Naive thymus-derived CD4-positive, alpha-beta T cell (primary cell): ENCODE data around the gene ARAP3. TPM values are rescaled to one million over a fixed set of nuclear protein-coding genes. Genes with fewer than 3 reads are reported as not detected.

Experiments
- ATAC-seq: fragments of 150-1000 bp; cut with Tn5 transposase; 2 replicates; pipeline ENCODE4 v1.10.0; 2021; ENCODE audit warnings: mild to moderate bottlenecking, moderate library complexity
- CTCF ChIA-PET: fragments of 350-600 bp; sonication (Branson Sonifier 250); formaldehyde crosslinking; loops from one replicate; lab custom pipeline; 2021; ENCODE audit warnings: antibody characterized with exemption; lab: Charles Lee
- POLR2A ChIA-PET: fragments of 350-600 bp; sonication (Branson Sonifier 250); formaldehyde crosslinking; loops from one replicate; lab custom pipeline; 2021; ENCODE audit warnings: antibody characterized with exemption, inconsistent platforms; lab: Charles Lee
- DNase-seq, 9 donors: peaks; one replicate each; pipeline versions ENCODE4 v3.0.0 to v3.0.0-alpha.2; 2020 to 2022; ENCODE audit warnings: mixed read lengths in 1 of 9
- H3K27ac ChIP-seq: one replicate; pipeline ENCODE4 v1.7.0; 2013; ENCODE audit warnings: mild to moderate bottlenecking, low read depth, low read length, moderate library complexity
- H3K27me3 ChIP-seq, 2 donors: one replicate each; pipeline ENCODE4 v1.7.0; 2013; ENCODE audit warnings: low read length in 2 of 2, mild to moderate bottlenecking in 2 of 2, moderate library complexity in 2 of 2; ENCODE audit not compliant: control insufficient read depth in 2 of 2, insufficient read depth in 2 of 2
- H3K36me3 ChIP-seq, 3 experiments: 1 replicate in 2 of 3; 2 replicates in 1 of 3; pipeline ENCODE4 v1.7.0; 2013; ENCODE audit warnings: low read length in 3 of 3, mild to moderate bottlenecking in 3 of 3, moderate library complexity in 1 of 3; ENCODE audit not compliant: insufficient read depth in 3 of 3, control insufficient read depth in 2 of 3
- H3K4me1 ChIP-seq, 2 donors: one replicate each; pipeline ENCODE4 v1.7.0; 2013; ENCODE audit warnings: low read length in 2 of 2, mild to moderate bottlenecking in 2 of 2, moderate library complexity in 1 of 2; ENCODE audit not compliant: control insufficient read depth in 2 of 2, insufficient read depth in 2 of 2
- H3K4me3 ChIP-seq: 2 replicates; pipeline ENCODE4 v1.7.0; 2013; ENCODE audit warnings: mild to moderate bottlenecking, low read length
- H3K9me3 ChIP-seq, 3 experiments: 1 replicate in 2 of 3; 2 replicates in 1 of 3; pipeline ENCODE4 v1.7.0; 2013; ENCODE audit warnings: low read length in 3 of 3; ENCODE audit not compliant: control insufficient read depth in 2 of 3
- H3K27ac Mint-ChIP-seq, 9 donors: one replicate each; pipeline ENCODE4 v1.8.0; 2020 to 2022; ENCODE audit warnings: mixed read lengths in 9 of 9, mild to moderate bottlenecking in 8 of 9, moderate library complexity in 5 of 9, inconsistent platforms in 2 of 9
- H3K27me3 Mint-ChIP-seq, 5 donors: one replicate each; pipeline ENCODE4 v1.8.0; 2021 to 2022; ENCODE audit warnings: mixed read lengths in 5 of 5, mild to moderate bottlenecking in 1 of 5
- H3K36me3 Mint-ChIP-seq, 5 donors: one replicate each; pipeline ENCODE4 v1.8.0; 2020 to 2022; ENCODE audit warnings: mixed read lengths in 5 of 5, mild to moderate bottlenecking in 3 of 5, inconsistent platforms in 1 of 5
- H3K4me1 Mint-ChIP-seq, 7 donors: one replicate each; pipeline ENCODE4 v1.8.0; 2020 to 2022; ENCODE audit warnings: mixed read lengths in 7 of 7, mild to moderate bottlenecking in 3 of 7, inconsistent platforms in 1 of 7
- H3K4me3 Mint-ChIP-seq, 10 donors: one replicate each; pipeline ENCODE4 v1.8.0; 2020 to 2022; ENCODE audit warnings: mild to moderate bottlenecking in 10 of 10, mixed read lengths in 10 of 10, moderate library complexity in 6 of 10, inconsistent platforms in 2 of 10
- H3K9me3 Mint-ChIP-seq, 11 donors: one replicate each; pipeline ENCODE4 v1.8.0; 2020 to 2022; ENCODE audit warnings: mixed read lengths in 11 of 11, mild to moderate bottlenecking in 4 of 11, inconsistent platforms in 1 of 11, moderate library complexity in 1 of 11
- intact Hi-C, 2 donors: fragments of 100-400 bp; cut with micrococcal nuclease; formaldehyde crosslinking; loops; one replicate each; pipeline ENCODE4 v1.15.1; 2023
- polyA plus RNA-seq, 2 donors: library from polyadenylated mRNA; unstranded; fragments of 300-500 nt; fragmentation: Illumina TruSeq; gene quantifications; one replicate each; pipeline ENCODE4 v1.2.3, GENCODE V29; 2021
- total RNA-seq, 6 experiments: library from RNA in 5 of 6; stranded (reverse) in 5 of 6; gene quantifications; 1 replicate in 5 of 6; 2 replicates in 1 of 6; pipeline ENCODE4 v1.2.3 and lab custom pipeline; 2021 to 2026

The ARAP3 gene
- total and polyA plus RNA-seq, 7 experiments from 2014 or later = 1.0 to 15.3 (median 9.8) TPM; not detected in 2

DNA sequence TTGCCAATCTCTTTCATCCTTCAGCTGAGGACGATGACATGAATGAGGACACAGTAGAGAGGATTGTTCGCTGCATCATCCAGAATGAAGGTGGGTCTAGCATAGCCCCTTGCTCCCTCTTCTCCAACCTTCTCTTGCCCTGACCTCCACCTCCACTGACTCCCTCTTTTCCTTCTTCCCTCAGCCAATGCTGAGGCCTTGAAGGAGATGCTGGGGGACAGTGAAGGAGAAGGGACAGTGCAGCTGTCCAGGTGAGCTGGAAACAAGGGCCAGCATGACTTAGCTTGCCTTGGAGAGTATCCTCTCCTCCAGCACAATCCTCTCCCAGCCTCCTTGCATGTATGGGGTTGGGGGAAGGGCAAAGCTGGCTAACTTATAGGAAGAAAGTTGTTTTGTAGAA, 43.3 kb downstream of the ARAP3 start:
- intact Hi-C loops = loop anchor here (1.0 to 10.0 kb wide), 6 partner anchors 13 to 1366 kb away; partner anchors contain the start of genes APBB3 (in 1 of the 2), ARHGAP26 (in 1 of the 2), EIF4EBP3 (in 1 of the 2) and FCHSD1 (in 1 of the 2)
- H3K27ac ChIP-seq = no peak overlapping the region
- peaks cover 0 to 41% (median 0%) of the 10 kb centered on the region in 3 experiments for H3K36me3 ChIP-seq
- Mint-ChIP-seq H3K27me3 (no peaks in the 10 kb centered on the region), H3K9me3 (no peaks in the 10 kb centered on the region), H3K4me3 (peak overlapping the region; percentile 29 to 95 (median 90)), H3K27ac (peak overlapping the region; percentile 72 to 93 (median 90)), H3K36me3 (peaks cover 0 to 14% (median 10%) of the 10 kb centered on the region in 5 donors), H3K4me1 (peaks cover 30 to 51% (median 34%) of the 10 kb centered on the region in 7 donors)
- ChIA-PET POLR2A (interaction anchor here (1.3 to 4.1 kb wide), 6 partner anchors 8 to 318 kb away, joined by 3 to 36 read pairs (median 7); partner anchors contain the start of genes DELE1, DIAPH1, FCHSD1 and TAF7), CTCF (interaction anchor here (4.3 kb wide), 1 partner anchor 46 kb away, joined by 31 read pairs; no protein-coding TSS in a partner anchor)
- H3K9me3 ChIP-seq = no peaks in the 10 kb centered on the region
- no peak overlapping the region for H3K4me3 ChIP-seq
- peaks cover 23 to 24% of the 10 kb centered on the region in 2 donors for H3K4me1 ChIP-seq
- DNase-seq (no peak), ATAC-seq (no peak)
- no peaks in the 10 kb centered on the region for H3K27me3 ChIP-seq

DNA sequence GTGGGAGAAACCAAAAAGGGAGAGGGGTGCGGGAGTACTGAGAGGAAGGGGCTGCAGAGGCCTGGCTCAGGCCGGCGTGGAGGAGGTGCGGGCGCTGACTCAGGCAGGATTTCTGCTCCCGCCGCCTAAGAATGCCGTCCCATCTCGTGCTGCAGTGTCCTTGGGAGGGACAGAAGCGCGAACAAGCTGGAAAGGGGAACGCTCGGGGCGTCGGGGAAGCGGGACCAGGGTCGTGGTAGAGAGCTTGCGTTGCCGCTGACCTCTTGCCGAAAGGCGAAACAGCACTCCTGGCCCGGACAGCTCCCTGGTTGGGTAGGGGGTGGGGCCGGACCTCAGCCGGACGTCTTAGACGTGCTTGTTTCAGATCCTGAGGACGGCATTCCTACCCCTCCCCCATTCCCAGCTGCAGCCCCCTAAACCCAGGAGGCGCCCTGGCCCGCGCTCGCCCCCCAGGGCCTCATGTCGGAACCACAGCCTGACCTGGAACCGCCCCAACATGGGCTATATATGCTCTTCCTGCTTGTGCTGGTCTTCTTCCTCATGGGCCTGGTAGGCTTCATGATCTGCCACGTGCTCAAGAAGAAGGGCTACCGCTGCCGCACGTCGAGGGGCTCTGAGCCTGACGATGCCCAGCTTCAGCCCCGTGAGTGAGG, 44.1 kb downstream of the ARAP3 start:
- Histone ChIP-seq H3K36me3 (peaks cover 0 to 34% (median 0%) of the 10 kb centered on the region in 3 experiments), H3K27me3 (no peaks in the 10 kb centered on the region), H3K27ac (peak overlapping the region; percentile 88), H3K4me1 (peaks cover 23 to 24% of the 10 kb centered on the region in 2 donors), H3K4me3 (peak overlapping the region; percentile 81), H3K9me3 (no peaks in the 10 kb centered on the region)
- peaks cover 30 to 55% (median 38%) of the 10 kb centered on the region in 7 donors for H3K4me1 Mint-ChIP-seq
- peaks cover 0 to 15% (median 10%) of the 10 kb centered on the region in 5 donors for H3K36me3 Mint-ChIP-seq
- POLR2A ChIA-PET = interaction anchor here (0.9 to 4.5 kb wide), 14 partner anchors 9 to 317 kb away, joined by 3 to 36 read pairs (median 6); partner anchors contain the start of genes DELE1, DIAPH1, FCHSD1 and TAF7
- intact Hi-C loops = loop anchor here (1.0 to 10.0 kb wide), 9 partner anchors 13 to 1367 kb away; partner anchors contain the start of genes ANKHD1 (in 2 of the 2), APBB3 (in 1 of the 2), ARHGAP26 (in 1 of the 2) and EIF4EBP3 (in 1 of the 2)
- peak; percentile 41 for ATAC-seq
- no peaks in the 10 kb centered on the region for H3K27me3 Mint-ChIP-seq
- H3K4me3 Mint-ChIP-seq = peak overlapping the region; percentile 78 to 96 (median 90)
- no peaks in the 10 kb centered on the region for H3K9me3 Mint-ChIP-seq
- DNase-seq = peak; percentile 32 to 57 (median 46)
- CTCF ChIA-PET = interaction anchor here (0.9 to 5.1 kb wide), 5 partner anchors 13 to 45 kb away, joined by 4 to 33 read pairs (median 7); partner anchors contain the start of genes DIAPH1 and FCHSD1
- peak overlapping the region; percentile 72 to 93 (median 90) for H3K27ac Mint-ChIP-seq

DNA sequence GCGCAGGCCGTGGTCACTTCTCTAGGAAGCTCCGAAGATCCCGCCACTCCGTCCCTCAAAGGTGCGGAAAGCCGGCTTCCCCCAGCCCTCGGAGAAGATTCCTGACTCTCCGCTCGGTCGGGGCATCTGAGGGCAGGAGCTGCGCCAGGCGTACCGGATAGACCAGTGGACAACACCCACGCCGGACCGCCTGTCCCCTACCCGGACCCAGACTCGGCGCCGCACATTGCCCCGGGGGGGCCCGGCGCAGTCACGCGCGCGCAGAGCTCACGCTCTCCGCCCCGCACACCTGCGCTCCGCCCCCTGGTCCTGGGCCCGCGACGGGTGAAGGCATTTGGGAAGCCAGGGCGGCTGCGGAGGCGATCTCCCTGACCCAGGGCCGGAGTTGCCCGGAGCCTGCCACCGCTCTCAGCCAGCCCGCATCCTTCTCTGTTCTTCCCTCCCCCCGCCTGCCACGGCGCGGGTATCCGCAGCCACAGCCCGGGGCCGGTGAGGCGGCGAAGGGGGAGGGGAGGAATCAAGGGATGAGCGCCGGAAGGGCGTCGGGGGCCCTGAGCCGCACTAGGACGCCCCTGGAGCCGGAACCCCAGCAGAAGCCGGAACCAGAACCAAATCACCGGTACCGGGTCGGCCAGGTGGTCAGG, 44.8 kb downstream of the ARAP3 start:
- peaks cover 0 to 19% (median 10%) of the 10 kb centered on the region in 5 donors for H3K36me3 Mint-ChIP-seq
- H3K36me3 ChIP-seq = peaks cover 0 to 34% (median 0%) of the 10 kb centered on the region in 3 experiments
- H3K27ac Mint-ChIP-seq = peak overlapping the region in 8 of 9 donors; percentile 62 to 93 (median 88)
- H3K4me1 ChIP-seq = peaks cover 23 to 24% of the 10 kb centered on the region in 2 donors
- no peaks in the 10 kb centered on the region for H3K9me3 ChIP-seq
- H3K4me1 Mint-ChIP-seq = peaks cover 35 to 62% (median 45%) of the 10 kb centered on the region in 7 donors
- DNase-seq (peak; percentile 43 to 67 (median 56)), ATAC-seq (peak; percentile 65)
- H3K4me3 Mint-ChIP-seq = peak overlapping the region; percentile 82 to 96 (median 91)
- H3K9me3 Mint-ChIP-seq = no peaks in the 10 kb centered on the region
- no peaks in the 10 kb centered on the region for H3K27me3 Mint-ChIP-seq
- peak overlapping the region; percentile 88 for H3K27ac ChIP-seq
- peak overlapping the region; percentile 81 for H3K4me3 ChIP-seq
- CTCF ChIA-PET = interaction anchor here (0.7 to 5.1 kb wide), 11 partner anchors 9 to 244 kb away, joined by 3 to 33 read pairs (median 5); partner anchors contain the start of genes DIAPH1 and FCHSD1
- intact Hi-C loops = loop anchor here (2.0 to 10.0 kb wide), 8 partner anchors 125 to 1368 kb away; partner anchors contain the start of genes ANKHD1 (in 2 of the 2), APBB3 (in 1 of the 2), ARHGAP26 (in 1 of the 2) and EIF4EBP3 (in 1 of the 2)
- no peaks in the 10 kb centered on the region for H3K27me3 ChIP-seq
- POLR2A ChIA-PET = interaction anchor here (0.6 to 5.0 kb wide), 26 partner anchors 10 to 1235 kb away, joined by 3 to 54 read pairs (median 5); partner anchors contain the start of genes DELE1, DIAPH1, FCHSD1 and PCDH12

DNA sequence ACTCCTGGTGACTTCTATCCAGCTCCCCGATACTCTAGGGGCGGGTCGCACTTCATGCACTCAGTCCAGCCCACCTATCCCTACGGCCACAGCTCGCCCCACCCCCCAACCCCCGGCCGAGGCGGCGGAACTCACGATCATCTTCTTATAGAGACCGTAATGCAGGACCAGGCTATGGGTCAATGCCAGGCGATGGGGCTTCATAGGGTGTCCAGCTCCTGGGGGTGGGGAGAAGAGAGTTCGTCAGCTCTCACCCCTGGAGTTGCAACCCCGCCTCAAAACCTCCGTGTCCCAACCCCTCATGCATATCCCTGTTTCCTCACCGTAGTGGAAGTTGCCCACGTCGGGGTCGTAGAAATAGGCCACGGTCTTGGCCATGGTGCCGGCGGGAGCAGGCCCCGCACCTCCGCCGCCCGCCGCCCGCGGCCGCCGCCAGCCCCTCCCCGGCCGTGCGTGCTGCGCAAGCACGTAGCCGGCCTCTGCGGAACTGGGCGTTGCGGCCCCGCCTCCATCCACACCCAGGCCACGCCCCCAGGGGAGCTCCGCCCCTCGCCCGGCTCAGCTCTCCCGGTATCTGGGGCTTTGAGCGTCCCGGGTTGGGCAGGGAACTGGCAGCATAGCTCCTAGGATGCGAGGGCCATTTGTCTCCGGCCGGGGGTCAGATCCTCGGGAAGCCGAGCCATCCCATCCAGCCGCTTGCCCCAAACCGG, 45.5 kb downstream of the ARAP3 start, which contains the start of the genes HDAC3 and RELL2:
HDAC3 (minus strand) TSS at position 437 of the 710 bp plus-strand sequence; CDS start at position 378, 59 bp downstream.
RELL2 (plus strand) TSS at position 585 of the 710 bp plus-strand sequence. CDS start 1,229 bp downstream, outside the sequence.
- peak; percentile 98 for ATAC-seq
- peak; percentile 86 to 99 (median 94) for DNase-seq
- peaks cover 35 to 56% (median 46%) of the 10 kb centered on the region in 7 donors for H3K4me1 Mint-ChIP-seq

DNA sequence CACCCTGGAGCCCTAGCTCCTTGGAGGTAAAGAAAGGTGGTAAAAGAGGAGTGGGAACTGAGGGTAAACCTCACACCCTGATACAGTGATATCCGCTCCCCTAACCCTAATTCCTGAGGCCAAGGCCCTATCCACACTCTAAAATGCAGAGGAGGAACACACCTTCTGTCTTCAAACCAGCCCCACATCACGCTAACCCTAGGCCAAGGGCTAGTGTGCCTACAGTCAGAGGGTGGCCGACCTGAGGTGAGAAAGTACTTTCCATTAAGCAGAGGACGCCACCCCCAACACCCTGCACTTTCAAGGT, 46.0 kb downstream of the ARAP3 start:
- H3K4me1 Mint-ChIP-seq = peaks cover 32 to 57% (median 46%) of the 10 kb centered on the region in 7 donors
- peak overlapping the region; percentile 81 for H3K4me3 ChIP-seq

More for the DNA sequence above, 45.5 kb downstream of the ARAP3 start, which contains the start of the genes HDAC3 and RELL2:
- H3K27ac ChIP-seq = peak within 1 kb of the TSS; percentile 88
- peaks cover 23 to 24% of the 10 kb centered on the region in 2 donors for H3K4me1 ChIP-seq
- Mint-ChIP-seq H3K36me3 (peaks cover 0 to 17% (median 10%) of the 10 kb centered on the region in 5 donors), H3K27me3 (no peaks in the 10 kb centered on the region), H3K27ac (peak within 1 kb of the TSS; percentile 72 to 95 (median 92)), H3K4me3 (peak within 1 kb of the TSS; percentile 89 to 98 (median 92)), H3K9me3 (no peaks in the 10 kb centered on the region)
- intact Hi-C loops = loop anchor here (1.0 to 10.0 kb wide), 14 partner anchors 15 to 1368 kb away; partner anchors contain the start of genes ANKHD1 (in 2 of the 2), APBB3 (in 1 of the 2), ARHGAP26 (in 1 of the 2) and DELE1 (in 1 of the 2)
- no peaks in the 10 kb centered on the region for H3K27me3 ChIP-seq
- ChIA-PET CTCF (interaction anchor here (0.6 to 5.1 kb wide), 12 partner anchors 10 to 245 kb away, joined by 3 to 33 read pairs (median 4); partner anchors contain the start of gene DIAPH1), POLR2A (interaction anchor here (0.5 to 5.0 kb wide), 29 partner anchors 9 to 1234 kb away, joined by 3 to 54 read pairs (median 5); partner anchors contain the start of genes DELE1, DIAPH1, FCHSD1 and PCDH12)
- peak within 1 kb of the TSS; percentile 81 for H3K4me3 ChIP-seq
- H3K36me3 ChIP-seq = peaks cover 0 to 29% (median 0%) of the 10 kb centered on the region in 3 experiments
- no peaks in the 10 kb centered on the region for H3K9me3 ChIP-seq

More for the DNA sequence above, 46.0 kb downstream of the ARAP3 start:
- H3K9me3 Mint-ChIP-seq = no peaks in the 10 kb centered on the region
- H3K27ac Mint-ChIP-seq = peak overlapping the region in 8 of 9 donors; percentile 72 to 95 (median 89)
- no peak for DNase-seq
- intact Hi-C loops = loop anchor here (1.0 to 10.0 kb wide), 14 partner anchors 15 to 1369 kb away; partner anchors contain the start of genes ANKHD1 (in 2 of the 2), APBB3 (in 1 of the 2), ARHGAP26 (in 1 of the 2) and DELE1 (in 1 of the 2)
- ChIA-PET CTCF (interaction anchor here (0.6 to 5.1 kb wide), 6 partner anchors 16 to 243 kb away, joined by 3 to 33 read pairs (median 4); partner anchors contain the start of gene DIAPH1), POLR2A (interaction anchor here (0.7 to 5.0 kb wide), 16 partner anchors 9 to 315 kb away, joined by 3 to 54 read pairs (median 6); partner anchors contain the start of genes DELE1, DIAPH1, FCHSD1 and TAF7)
- ATAC-seq = no peak
- Histone ChIP-seq H3K27ac (peak overlapping the region; percentile 88), H3K27me3 (no peaks in the 10 kb centered on the region), H3K36me3 (peaks cover 0 to 24% (median 0%) of the 10 kb centered on the region in 3 experiments), H3K9me3 (no peaks in the 10 kb centered on the region), H3K4me1 (peaks cover 23 to 24% of the 10 kb centered on the region in 2 donors)
- H3K36me3 Mint-ChIP-seq = peaks cover 0 to 15% (median 10%) of the 10 kb centered on the region in 5 donors
- H3K27me3 Mint-ChIP-seq = no peaks in the 10 kb centered on the region
- peak overlapping the region; percentile 89 to 98 (median 92) for H3K4me3 Mint-ChIP-seq
